OCI-LY1 (cell line): ENCODE measurements around the gene SLC24A3.

ENCODE experiments used
- CTCF ChIP-seq: fragments of 200-600 bp; sonication (generic), shearing (Covaris generic); IDR thresholded peaks from 2 replicates; pipeline ENCODE4 v1.5.1; 2017; ENCODE audit warnings: mild to moderate bottlenecking, antibody characterized with exemption, low read length, moderate library complexity, mixed read lengths
- EZH2 ChIP-seq: fragments of 200-600 bp; sonication (generic), shearing (Covaris generic); IDR thresholded peaks from 2 replicates; pipeline ENCODE4 v1.8.0; 2017; ENCODE audit warnings: borderline replicate concordance, mixed run types, mild to moderate bottlenecking, antibody characterized with exemption, low read length, moderate library complexity, mixed read lengths

- TF ChIP-seq CTCF (no peak), EZH2 (no peak)
Observed at GRCh38 chr20:19349879-19350278, 137.4 kb downstream of the SLC24A3 start.
